Gastrocnemius medialis (tissue), 4 donors: ENCODE data around the gene RTL1.
A peak's percentile ranks its signal among the peaks of the same experiment; 100 is the strongest.

Source experiments
- POLR2A ChIP-seq, 2 donors: fragments of 450-650 bp; IDR thresholded peaks; one replicate each; pipeline ENCODE4 v1.6.1; 2017; ENCODE audit warnings: antibody characterized with exemption in 2 of 2, mild to moderate bottlenecking in 2 of 2, moderate library complexity in 2 of 2
- TF ChIP-seq, protein P1 (sequence below), 5 experiments: fragments of 450-650 bp in 3 of 5; fragments of 200-600 bp in 2 of 5; sonication (generic) in 2 of 5; IDR thresholded peaks in 4 of 5; conservative IDR thresholded peaks in 1 of 5; 1 replicate in 4 of 5; 2 replicates in 1 of 5; pipeline ENCODE4 v1.5.1; 2016 to 2019; ENCODE audit warnings: antibody characterized with exemption in 5 of 5, mild to moderate bottlenecking in 3 of 5, moderate library complexity in 3 of 5

- TF ChIP-seq, protein P1, sequence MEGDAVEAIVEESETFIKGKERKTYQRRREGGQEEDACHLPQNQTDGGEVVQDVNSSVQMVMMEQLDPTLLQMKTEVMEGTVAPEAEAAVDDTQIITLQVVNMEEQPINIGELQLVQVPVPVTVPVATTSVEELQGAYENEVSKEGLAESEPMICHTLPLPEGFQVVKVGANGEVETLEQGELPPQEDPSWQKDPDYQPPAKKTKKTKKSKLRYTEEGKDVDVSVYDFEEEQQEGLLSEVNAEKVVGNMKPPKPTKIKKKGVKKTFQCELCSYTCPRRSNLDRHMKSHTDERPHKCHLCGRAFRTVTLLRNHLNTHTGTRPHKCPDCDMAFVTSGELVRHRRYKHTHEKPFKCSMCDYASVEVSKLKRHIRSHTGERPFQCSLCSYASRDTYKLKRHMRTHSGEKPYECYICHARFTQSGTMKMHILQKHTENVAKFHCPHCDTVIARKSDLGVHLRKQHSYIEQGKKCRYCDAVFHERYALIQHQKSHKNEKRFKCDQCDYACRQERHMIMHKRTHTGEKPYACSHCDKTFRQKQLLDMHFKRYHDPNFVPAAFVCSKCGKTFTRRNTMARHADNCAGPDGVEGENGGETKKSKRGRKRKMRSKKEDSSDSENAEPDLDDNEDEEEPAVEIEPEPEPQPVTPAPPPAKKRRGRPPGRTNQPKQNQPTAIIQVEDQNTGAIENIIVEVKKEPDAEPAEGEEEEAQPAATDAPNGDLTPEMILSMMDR (IDR thresholded peaks at IDR 0.05 in 4 of 5, conservative IDR thresholded peaks at IDR 0.05 in 1 of 5): peak; percentile 61 to 71 (median 65)
- TF ChIP-seq POLR2A (IDR thresholded peaks at IDR 0.05): no peak
Measured at GRCh38 chr14:100850841-100851585, 52.5 kb downstream of the RTL1 start.
